ENCODE data around the gene DHFR.

Gene DHFR

DNA sequence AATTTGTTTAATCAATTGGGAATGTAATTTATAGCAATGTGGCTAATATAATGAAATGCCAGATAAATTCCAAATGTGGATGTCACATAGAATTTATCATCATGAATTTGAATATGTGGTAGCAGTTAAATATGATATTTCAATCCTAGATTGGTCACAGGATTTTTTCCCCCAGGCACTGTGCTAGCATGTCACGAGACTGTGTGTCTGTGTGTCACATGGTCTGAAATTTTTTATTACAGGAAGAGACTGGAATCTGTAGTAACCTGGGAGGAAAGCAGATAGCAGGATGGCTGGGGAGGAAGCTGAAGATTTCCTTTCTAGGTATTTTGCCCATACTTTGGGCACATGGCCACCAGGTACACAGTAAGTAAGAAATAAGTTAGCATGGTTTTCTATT is 35.7 kb downstream of the DHFR start:
- no peak for ATAC-seq
- no peak for TF ChIP-seq ISL1 (CRISPR knock-in tag; IDR thresholded peaks at IDR 0.05)
- no peak for TF ChIP-seq ESRRG (CRISPR knock-in tag; IDR thresholded peaks at IDR 0.05)
- TF ChIP-seq, protein P1, sequence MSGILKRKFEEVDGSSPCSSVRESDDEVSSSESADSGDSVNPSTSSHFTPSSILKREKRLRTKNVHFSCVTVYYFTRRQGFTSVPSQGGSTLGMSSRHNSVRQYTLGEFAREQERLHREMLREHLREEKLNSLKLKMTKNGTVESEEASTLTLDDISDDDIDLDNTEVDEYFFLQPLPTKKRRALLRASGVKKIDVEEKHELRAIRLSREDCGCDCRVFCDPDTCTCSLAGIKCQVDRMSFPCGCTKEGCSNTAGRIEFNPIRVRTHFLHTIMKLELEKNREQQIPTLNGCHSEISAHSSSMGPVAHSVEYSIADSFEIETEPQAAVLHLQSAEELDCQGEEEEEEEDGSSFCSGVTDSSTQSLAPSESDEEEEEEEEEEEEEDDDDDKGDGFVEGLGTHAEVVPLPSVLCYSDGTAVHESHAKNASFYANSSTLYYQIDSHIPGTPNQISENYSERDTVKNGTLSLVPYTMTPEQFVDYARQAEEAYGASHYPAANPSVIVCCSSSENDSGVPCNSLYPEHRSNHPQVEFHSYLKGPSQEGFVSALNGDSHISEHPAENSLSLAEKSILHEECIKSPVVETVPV (CRISPR knock-in tag; IDR thresholded peaks at IDR 0.05): no peak
- TF ChIP-seq, protein P2, sequence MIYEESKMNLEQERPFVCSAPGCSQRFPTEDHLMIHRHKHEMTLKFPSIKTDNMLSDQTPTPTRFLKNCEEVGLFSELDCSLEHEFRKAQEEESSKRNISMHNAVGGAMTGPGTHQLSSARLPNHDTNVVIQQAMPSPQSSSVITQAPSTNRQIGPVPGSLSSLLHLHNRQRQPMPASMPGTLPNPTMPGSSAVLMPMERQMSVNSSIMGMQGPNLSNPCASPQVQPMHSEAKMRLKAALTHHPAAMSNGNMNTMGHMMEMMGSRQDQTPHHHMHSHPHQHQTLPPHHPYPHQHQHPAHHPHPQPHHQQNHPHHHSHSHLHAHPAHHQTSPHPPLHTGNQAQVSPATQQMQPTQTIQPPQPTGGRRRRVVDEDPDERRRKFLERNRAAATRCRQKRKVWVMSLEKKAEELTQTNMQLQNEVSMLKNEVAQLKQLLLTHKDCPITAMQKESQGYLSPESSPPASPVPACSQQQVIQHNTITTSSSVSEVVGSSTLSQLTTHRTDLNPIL (CRISPR knock-in tag; IDR thresholded peaks at IDR 0.05; ENCODE audit: low read depth): no peak
- TF ChIP-seq ZFP30 (CRISPR knock-in tag; IDR thresholded peaks at IDR 0.05): no peak
- TF ChIP-seq ZNF8 (CRISPR knock-in tag; IDR thresholded peaks at IDR 0.05): no peak
- TF ChIP-seq, protein P3, sequence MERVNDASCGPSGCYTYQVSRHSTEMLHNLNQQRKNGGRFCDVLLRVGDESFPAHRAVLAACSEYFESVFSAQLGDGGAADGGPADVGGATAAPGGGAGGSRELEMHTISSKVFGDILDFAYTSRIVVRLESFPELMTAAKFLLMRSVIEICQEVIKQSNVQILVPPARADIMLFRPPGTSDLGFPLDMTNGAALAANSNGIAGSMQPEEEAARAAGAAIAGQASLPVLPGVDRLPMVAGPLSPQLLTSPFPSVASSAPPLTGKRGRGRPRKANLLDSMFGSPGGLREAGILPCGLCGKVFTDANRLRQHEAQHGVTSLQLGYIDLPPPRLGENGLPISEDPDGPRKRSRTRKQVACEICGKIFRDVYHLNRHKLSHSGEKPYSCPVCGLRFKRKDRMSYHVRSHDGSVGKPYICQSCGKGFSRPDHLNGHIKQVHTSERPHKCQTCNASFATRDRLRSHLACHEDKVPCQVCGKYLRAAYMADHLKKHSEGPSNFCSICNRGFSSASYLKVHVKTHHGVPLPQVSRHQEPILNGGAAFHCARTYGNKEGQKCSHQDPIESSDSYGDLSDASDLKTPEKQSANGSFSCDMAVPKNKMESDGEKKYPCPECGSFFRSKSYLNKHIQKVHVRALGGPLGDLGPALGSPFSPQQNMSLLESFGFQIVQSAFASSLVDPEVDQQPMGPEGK (CRISPR knock-in tag; IDR thresholded peaks at IDR 0.05; ENCODE audit: borderline replicate concordance): no peak
- no peak for TF ChIP-seq OSR1 (CRISPR knock-in tag; IDR thresholded peaks at IDR 0.05)
- no peak for TF ChIP-seq ZNF70 (CRISPR knock-in tag; IDR thresholded peaks at IDR 0.05)

DNA sequence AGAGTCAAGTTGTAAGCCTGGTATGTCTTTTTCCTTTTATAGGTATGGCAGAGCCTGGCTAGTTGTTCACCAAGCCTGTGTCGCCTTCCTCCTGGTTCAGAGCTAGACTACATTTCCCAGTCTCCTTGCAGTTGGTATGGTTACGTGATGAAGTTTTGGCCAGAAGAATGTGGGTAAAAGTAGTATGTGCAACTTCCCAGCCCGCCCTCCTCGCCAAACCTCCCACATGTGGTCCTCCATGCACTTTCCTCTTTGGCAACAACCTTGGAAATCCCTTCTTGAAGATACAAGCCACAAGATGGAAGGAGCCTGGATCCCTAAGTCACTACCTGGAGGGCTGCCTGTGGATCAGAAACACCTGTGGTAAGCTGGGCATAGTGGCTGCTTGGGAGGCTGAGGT is 36.3 kb downstream of the DHFR start:
- no peak for ATAC-seq
- TF ChIP-seq GLIS3 (CRISPR knock-in tag; IDR thresholded peaks at IDR 0.05) (no peak), TOX (CRISPR knock-in tag; IDR thresholded peaks at IDR 0.05; ENCODE audit: borderline replicate concordance) (no peak), OSR1 (CRISPR knock-in tag; IDR thresholded peaks at IDR 0.05) (no peak), ZC3H10 (CRISPR knock-in tag; IDR thresholded peaks at IDR 0.05) (no peak), ISL1 (CRISPR knock-in tag; IDR thresholded peaks at IDR 0.05) (no peak), BACH2 (CRISPR knock-in tag; IDR thresholded peaks at IDR 0.05; ENCODE audit: borderline replicate concordance) (no peak), ZFP30 (CRISPR knock-in tag; IDR thresholded peaks at IDR 0.05) (no peak), ZNF70 (CRISPR knock-in tag; IDR thresholded peaks at IDR 0.05) (no peak), PPARA (CRISPR knock-in tag; IDR thresholded peaks at IDR 0.05; ENCODE audit: borderline replicate concordance) (no peak), SNAI2 (CRISPR knock-in tag; IDR thresholded peaks at IDR 0.05) (no peak)
- TF ChIP-seq, protein P2 (CRISPR knock-in tag; IDR thresholded peaks at IDR 0.05; ENCODE audit: low read depth): no peak
- TF ChIP-seq, protein P4, sequence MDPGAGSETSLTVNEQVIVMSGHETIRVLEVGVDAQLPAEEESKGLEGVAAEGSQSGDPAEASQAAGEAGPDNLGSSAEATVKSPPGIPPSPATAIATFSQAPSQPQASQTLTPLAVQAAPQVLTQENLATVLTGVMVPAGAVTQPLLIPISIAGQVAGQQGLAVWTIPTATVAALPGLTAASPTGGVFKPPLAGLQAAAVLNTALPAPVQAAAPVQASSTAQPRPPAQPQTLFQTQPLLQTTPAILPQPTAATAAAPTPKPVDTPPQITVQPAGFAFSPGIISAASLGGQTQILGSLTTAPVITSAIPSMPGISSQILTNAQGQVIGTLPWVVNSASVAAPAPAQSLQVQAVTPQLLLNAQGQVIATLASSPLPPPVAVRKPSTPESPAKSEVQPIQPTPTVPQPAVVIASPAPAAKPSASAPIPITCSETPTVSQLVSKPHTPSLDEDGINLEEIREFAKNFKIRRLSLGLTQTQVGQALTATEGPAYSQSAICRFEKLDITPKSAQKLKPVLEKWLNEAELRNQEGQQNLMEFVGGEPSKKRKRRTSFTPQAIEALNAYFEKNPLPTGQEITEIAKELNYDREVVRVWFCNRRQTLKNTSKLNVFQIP (CRISPR knock-in tag; IDR thresholded peaks at IDR 0.05; ENCODE audit: borderline replicate concordance, low read depth): no peak
- TF ChIP-seq, protein P5, sequence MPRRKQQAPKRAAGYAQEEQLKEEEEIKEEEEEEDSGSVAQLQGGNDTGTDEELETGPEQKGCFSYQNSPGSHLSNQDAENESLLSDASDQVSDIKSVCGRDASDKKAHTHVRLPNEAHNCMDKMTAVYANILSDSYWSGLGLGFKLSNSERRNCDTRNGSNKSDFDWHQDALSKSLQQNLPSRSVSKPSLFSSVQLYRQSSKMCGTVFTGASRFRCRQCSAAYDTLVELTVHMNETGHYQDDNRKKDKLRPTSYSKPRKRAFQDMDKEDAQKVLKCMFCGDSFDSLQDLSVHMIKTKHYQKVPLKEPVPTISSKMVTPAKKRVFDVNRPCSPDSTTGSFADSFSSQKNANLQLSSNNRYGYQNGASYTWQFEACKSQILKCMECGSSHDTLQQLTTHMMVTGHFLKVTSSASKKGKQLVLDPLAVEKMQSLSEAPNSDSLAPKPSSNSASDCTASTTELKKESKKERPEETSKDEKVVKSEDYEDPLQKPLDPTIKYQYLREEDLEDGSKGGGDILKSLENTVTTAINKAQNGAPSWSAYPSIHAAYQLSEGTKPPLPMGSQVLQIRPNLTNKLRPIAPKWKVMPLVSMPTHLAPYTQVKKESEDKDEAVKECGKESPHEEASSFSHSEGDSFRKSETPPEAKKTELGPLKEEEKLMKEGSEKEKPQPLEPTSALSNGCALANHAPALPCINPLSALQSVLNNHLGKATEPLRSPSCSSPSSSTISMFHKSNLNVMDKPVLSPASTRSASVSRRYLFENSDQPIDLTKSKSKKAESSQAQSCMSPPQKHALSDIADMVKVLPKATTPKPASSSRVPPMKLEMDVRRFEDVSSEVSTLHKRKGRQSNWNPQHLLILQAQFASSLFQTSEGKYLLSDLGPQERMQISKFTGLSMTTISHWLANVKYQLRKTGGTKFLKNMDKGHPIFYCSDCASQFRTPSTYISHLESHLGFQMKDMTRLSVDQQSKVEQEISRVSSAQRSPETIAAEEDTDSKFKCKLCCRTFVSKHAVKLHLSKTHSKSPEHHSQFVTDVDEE (CRISPR knock-in tag; IDR thresholded peaks at IDR 0.05): no peak

DNA sequence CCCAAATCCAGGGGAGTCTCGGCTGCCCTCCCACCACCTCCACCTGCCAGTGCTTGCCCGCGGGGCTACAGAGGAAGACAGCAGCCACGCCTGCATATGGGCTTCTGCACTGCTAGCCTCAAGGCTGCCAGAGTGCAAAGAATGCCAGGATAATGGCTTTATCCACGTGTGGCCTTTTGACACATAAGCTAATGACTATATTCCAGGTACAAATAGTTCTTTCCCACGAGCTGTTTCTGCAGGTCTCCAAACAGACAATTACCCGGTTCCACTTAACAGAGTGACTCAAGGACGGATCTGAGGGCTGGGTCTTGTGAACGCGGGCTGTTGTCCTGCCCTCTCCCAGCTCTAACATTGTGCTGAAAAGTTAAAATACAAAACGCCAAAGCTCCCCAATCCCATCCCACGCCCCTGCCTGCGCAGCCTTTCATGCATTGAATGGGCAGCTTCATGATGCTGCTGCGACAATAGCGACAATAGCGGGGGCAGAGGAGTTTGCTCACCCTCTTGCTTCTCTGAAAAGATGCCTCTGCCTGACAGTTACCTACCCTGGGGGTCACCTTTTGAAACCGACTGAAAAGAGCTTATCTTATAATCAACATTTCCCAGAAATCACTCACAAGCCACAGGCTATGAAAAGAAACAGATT is 39.4 kb downstream of the DHFR start:
- no peak for ATAC-seq
- no peak for TF ChIP-seq ZFP3 (CRISPR knock-in tag; IDR thresholded peaks at IDR 0.05)
- TF ChIP-seq, protein P5 (CRISPR knock-in tag; IDR thresholded peaks at IDR 0.05): no peak
- TF ChIP-seq, protein P2 (CRISPR knock-in tag; IDR thresholded peaks at IDR 0.05; ENCODE audit: low read depth): no peak
- no peak for TF ChIP-seq ZNF8 (CRISPR knock-in tag; IDR thresholded peaks at IDR 0.05)
- TF ChIP-seq GLIS3 (CRISPR knock-in tag; IDR thresholded peaks at IDR 0.05): no peak
- no peak for TF ChIP-seq ESRRG (CRISPR knock-in tag; IDR thresholded peaks at IDR 0.05)
- TF ChIP-seq, protein P4 (CRISPR knock-in tag; IDR thresholded peaks at IDR 0.05; ENCODE audit: borderline replicate concordance, low read depth): no peak
